ENCODE data around the gene ZFP3.
"Not testable (repeated sequence)": the region's sequence is repeated elsewhere in the genome, so short reads cannot be mapped to it uniquely, and the experiment has no call there.

ZFP3 gene

DNA sequence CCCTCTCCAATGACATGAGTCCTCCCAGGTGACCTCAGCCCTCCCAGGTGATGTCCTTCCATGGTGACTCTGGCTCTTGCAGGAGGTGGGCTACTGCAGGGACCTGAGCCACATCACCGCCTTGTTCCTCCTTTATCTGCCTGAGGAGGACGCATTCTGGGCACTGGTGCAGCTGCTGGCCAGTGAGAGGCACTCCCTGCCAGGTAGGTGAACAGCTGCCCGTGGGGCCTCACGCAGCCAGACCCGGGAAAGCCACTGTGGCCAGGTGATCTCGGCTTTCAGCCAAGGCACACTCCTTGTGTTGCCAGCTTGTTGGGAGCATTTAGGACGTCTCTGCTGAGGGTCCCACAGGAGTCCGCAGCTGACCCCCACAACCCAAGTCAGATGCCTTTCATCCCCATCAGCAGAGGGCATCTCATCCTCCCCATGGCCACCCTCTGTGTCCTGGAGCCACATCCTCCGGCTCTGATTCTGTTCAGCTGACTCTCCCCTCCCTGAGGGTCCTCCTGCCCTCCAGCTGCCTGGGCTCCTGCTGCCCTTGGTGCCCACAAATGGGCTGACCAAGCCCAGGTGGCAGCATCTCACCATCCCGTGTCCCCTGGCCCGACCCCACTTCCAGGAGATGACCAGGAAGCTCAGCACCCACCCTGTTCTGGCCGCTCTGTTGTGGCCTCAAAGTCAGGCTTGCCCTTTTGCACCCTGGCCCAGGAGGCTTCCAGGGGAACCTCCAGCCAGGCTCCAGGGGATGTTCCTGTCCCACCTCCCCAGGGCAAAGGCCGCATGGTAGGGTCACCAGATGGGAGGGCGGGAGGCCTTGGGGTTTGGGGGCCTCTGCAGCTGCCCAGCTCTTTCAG lies 57.7 kb downstream of the ZFP3 start:
- no peak overlapping the region for H3K4me3 ChIP-seq (ENCODE audit: low read depth, low read length)
- no peak for DNase-seq (ENCODE audit: low read depth)
- TF ChIP-seq, protein P1, sequence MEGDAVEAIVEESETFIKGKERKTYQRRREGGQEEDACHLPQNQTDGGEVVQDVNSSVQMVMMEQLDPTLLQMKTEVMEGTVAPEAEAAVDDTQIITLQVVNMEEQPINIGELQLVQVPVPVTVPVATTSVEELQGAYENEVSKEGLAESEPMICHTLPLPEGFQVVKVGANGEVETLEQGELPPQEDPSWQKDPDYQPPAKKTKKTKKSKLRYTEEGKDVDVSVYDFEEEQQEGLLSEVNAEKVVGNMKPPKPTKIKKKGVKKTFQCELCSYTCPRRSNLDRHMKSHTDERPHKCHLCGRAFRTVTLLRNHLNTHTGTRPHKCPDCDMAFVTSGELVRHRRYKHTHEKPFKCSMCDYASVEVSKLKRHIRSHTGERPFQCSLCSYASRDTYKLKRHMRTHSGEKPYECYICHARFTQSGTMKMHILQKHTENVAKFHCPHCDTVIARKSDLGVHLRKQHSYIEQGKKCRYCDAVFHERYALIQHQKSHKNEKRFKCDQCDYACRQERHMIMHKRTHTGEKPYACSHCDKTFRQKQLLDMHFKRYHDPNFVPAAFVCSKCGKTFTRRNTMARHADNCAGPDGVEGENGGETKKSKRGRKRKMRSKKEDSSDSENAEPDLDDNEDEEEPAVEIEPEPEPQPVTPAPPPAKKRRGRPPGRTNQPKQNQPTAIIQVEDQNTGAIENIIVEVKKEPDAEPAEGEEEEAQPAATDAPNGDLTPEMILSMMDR (conservative IDR thresholded peaks at IDR 0.05; ENCODE audit: low read depth, low read length) = no peak

DNA sequence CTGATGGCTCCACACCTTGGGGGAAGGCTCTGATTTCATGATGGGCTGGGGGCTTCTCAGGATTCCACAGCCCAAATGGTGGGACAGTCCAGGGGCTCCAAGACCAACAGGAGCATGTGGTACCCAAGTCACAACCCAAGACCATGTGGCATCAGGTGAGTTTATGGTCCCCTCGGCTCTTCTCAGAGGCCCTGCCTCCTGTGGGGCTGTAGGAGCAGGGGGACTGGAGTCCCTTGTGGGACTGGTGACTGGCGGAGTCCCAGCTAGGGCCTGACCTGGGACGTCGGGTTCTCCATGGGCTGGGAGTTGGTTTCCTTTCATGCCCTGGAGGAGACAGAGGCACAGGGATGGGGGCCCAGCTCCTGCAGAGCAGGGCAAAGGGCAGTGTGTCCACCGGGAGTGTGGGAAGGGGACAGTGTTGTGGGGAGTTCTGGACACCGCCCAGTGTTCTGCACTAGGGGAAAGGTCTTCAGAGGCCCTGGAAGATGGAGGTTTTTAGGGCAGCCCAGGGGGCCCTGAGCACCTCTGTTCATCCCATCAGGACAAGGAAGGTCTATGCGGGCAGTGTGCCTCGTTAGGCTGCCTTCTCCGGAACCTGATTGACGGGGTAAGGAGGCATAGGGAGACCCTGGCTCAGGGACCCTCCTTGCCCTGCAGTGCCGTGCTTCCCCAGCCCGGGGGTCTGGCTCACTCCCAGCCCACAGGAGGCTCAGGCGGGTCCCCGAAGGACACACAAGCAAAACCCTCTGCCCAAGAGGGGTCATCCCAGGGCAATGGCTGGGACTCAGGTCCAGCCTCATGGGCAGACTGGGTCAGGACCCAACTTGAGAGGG lies 58.5 kb downstream of the ZFP3 start:
- H3K4me3 ChIP-seq (ENCODE audit: low read depth, low read length); DNase-seq (ENCODE audit: low read depth): not testable (repeated sequence)

DNA sequence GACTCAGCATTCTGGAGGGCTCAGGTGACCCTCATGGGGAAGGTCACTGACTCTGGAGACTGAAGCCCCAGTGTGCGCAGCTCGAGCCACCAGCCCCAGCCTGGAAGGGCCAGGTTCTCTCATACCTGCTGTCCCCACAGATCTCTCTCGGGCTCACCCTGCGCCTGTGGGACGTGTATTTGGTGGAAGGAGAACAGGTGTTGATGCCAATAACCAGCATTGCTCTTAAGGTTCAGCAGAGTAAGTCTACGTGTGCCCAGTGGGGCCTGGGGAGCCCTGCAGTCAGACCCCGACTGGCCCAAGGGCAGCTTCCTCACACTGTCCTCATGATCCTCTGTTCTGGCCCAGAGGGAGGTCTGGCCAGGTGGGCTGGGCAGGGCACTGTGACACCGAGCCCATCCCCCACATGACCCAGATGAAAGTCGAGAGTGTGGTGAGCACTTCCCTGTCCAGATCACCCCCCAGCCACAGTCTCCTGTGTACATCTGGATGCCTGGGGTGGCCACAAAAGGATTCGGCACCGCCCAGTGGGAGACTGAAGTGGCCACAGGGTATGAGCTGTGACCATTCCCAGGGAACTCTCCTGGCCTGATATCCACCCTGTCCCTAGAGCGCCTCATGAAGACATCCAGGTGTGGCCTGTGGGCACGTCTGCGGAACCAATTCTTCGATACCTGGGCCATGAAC lies 59.4 kb downstream of the ZFP3 start:
- DNase-seq (ENCODE audit: low read depth); H3K4me3 ChIP-seq (ENCODE audit: low read depth, low read length): not testable (repeated sequence)

DNA sequence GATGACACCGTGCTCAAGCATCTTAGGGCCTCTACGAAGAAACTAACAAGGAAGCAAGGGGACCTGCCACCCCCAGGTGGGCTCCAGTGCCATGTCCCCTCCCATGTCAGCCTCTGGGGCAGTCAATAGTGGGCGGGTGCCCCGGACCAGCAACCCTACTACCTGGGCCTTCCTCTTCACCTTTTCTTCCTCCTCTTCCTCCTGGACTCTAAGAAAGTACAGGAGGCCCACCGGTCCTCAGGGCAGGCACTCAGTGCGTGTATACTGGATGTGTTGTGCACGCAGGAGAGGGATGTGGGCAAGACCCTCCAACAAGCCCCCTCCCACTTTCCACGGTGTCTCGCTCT lies 59.9 kb downstream of the ZFP3 start:
- H3K4me3 ChIP-seq (ENCODE audit: low read depth, low read length); DNase-seq (ENCODE audit: low read depth): not testable (repeated sequence)

GRCh38 chr17:5138616-5139457 lies 60.6 kb downstream of the ZFP3 start:
- no peak overlapping the region for H3K4me3 ChIP-seq (ENCODE audit: low read depth, low read length)
- no peak for DNase-seq (ENCODE audit: low read depth)
- TF ChIP-seq, protein P1 (conservative IDR thresholded peaks at IDR 0.05; ENCODE audit: low read depth, low read length) = no peak

- DNase-seq (ENCODE audit: low read depth) = no peak
- TF ChIP-seq, protein P1 (conservative IDR thresholded peaks at IDR 0.05; ENCODE audit: low read depth, low read length) = no peak
- no peak overlapping the region for H3K4me3 ChIP-seq (ENCODE audit: low read depth, low read length)
These were observed 61.1 kb downstream of the ZFP3 start for GRCh38 chr17:5139458-5139732.

- not testable (repeated sequence) for H3K4me3 ChIP-seq (ENCODE audit: low read depth, low read length); DNase-seq (ENCODE audit: low read depth)
These were observed 64.6 kb downstream of the ZFP3 start for GRCh38 chr17:5142877-5143276.

Measured in choroid plexus epithelial cell (primary cell).